HepG2 (cell line): ENCODE data around the gene FAM20C. TPM values are rescaled to one million over a fixed set of nuclear protein-coding genes. Genes with fewer than 3 reads are reported as not detected.

Experiments used
- ATAC-seq: fragments of 200-7000 bp; cut with Tn5 transposase; 3 replicates; pipeline ENCODE4 v1.9.1; 2020; ENCODE audit warnings: mild to moderate bottlenecking, moderate library complexity
- BruUV-seq: library from RNA; stranded (reverse); fragments of 400-500 nt; replicated peaks from 2 replicates; lab custom pipeline; 2021; lab: Mats Ljungman, UMichigan
- CTCF ChIA-PET: fragments of 300-600 bp; formaldehyde crosslinking; extraction: SDS; loops from one replicate; lab custom pipeline; 2021; ENCODE audit warnings: low total read pairs, inconsistent platforms, low intra/inter-chr PET ratio; lab: Yijun Ruan, JAX
- POLR2A ChIA-PET: fragments of 350-600 bp; sonication (Branson Sonifier 250); formaldehyde crosslinking; loops from one replicate; lab custom pipeline; 2020; ENCODE audit warnings: antibody characterized with exemption, inconsistent platforms; lab: Yijun Ruan, JAX
- DNase-seq: peaks from one replicate; pipeline ENCODE4 v3.0.0-alpha.2; 2015; ENCODE audit warnings: low spot score
- FAIRE-seq: peaks from 3 replicates; lab custom pipeline; 2011; peaks lifted over from hg19 to GRCh38; lab: Jason Lieb, UNC
- H2AFZ ChIP-seq: one replicate; pipeline ENCODE4 v1.6.1; 2011; ENCODE audit warnings: low read length, inconsistent platforms
- H3K27ac ChIP-seq: fragments of 300-600 bp; 3 replicates; pipeline ENCODE4 v1.8.0; 2011; ENCODE audit warnings: mixed run types, mild to moderate bottlenecking, mixed read lengths, low read length, inconsistent platforms; ENCODE audit not compliant: insufficient read depth; ENCODE audit errors: extremely low read length
- H3K27me3 ChIP-seq, 2 experiments: fragments of 200-600 bp in 1 of 2; 2 replicates in 1 of 2; 3 replicates in 1 of 2; pipeline versions ENCODE4 v1.6.0 to v1.8.0; 2011; ENCODE audit warnings: low read length in 2 of 2, mild to moderate bottlenecking in 2 of 2, moderate library complexity in 2 of 2, inconsistent platforms in 1 of 2; ENCODE audit not compliant: insufficient read depth in 2 of 2, control insufficient read depth in 1 of 2
- H3K36me3 ChIP-seq, 2 experiments: fragments of 200-600 bp in 1 of 2; replicated peaks in 1 of 2; 2 replicates in 1 of 2; 3 replicates in 1 of 2; pipeline versions ENCODE4 v1.5.1 to v1.8.0; 2011; ENCODE audit warnings: low read length in 2 of 2, inconsistent platforms in 1 of 2; ENCODE audit not compliant: insufficient read depth in 2 of 2, control insufficient read depth in 1 of 2
- H3K4me1 ChIP-seq: 2 replicates; pipeline ENCODE4 v1.5.1; 2012; ENCODE audit warnings: low read length, inconsistent platforms; ENCODE audit not compliant: insufficient read depth
- H3K4me2 ChIP-seq: 2 replicates; pipeline ENCODE4 v1.6.0; 2011; ENCODE audit warnings: low read depth, low read length, inconsistent platforms
- H3K4me3 ChIP-seq, 3 experiments: fragments of 200-600 bp in 1 of 3; sonication (generic), shearing (Covaris generic) in 1 of 3; replicated peaks in 1 of 3; 2 replicates each; pipeline ENCODE4 v1.5.1; 2011 to 2016; ENCODE audit warnings: low read length in 3 of 3, inconsistent platforms in 2 of 3, low read depth in 2 of 3, mild to moderate bottlenecking in 2 of 3, control low read depth in 1 of 3, mixed read lengths in 1 of 3; ENCODE audit not compliant: insufficient read depth in 1 of 3
- H3K79me2 ChIP-seq: one replicate; pipeline ENCODE4 v1.6.1; 2011; ENCODE audit warnings: low read length, inconsistent platforms; ENCODE audit not compliant: insufficient read depth
- H3K9ac ChIP-seq: 2 replicates; pipeline ENCODE4 v1.6.0; 2011; ENCODE audit warnings: mild to moderate bottlenecking, low read depth, low read length, inconsistent platforms; ENCODE audit not compliant: insufficient read depth
- H3K9me3 ChIP-seq: 2 replicates; pipeline ENCODE4 v1.5.1; 2012; ENCODE audit warnings: mild to moderate bottlenecking, low read length
- H4K20me1 ChIP-seq: 2 replicates; pipeline ENCODE4 v1.6.0; 2011; ENCODE audit warnings: inconsistent platforms, mild to moderate bottlenecking, low read length, moderate library complexity; ENCODE audit not compliant: insufficient read depth
- FOSL2 ChIP-seq: sonication (generic); formaldehyde crosslinking; IDR thresholded peaks from 2 replicates; pipeline ENCODE4 v1.4.0; 2020; ENCODE audit warnings: missing genetic modification reagents
- GATAD2A ChIP-seq: IDR thresholded peaks from 2 replicates; pipeline ENCODE4 v1.6.1; 2016
- SCMH1 ChIP-seq: sonication (generic); formaldehyde crosslinking; IDR thresholded peaks from 2 replicates; pipeline ENCODE4 v1.9.0; 2021; ENCODE audit warnings: missing genetic modification reagents, mild to moderate bottlenecking, borderline replicate concordance
- ZNF546 ChIP-seq: sonication (generic); formaldehyde crosslinking; conservative IDR thresholded peaks from 2 replicates; pipeline ENCODE4 v1.8.1; 2023; ENCODE audit warnings: mild to moderate bottlenecking, missing genetic modification reagents
- ZNF710 ChIP-seq: sonication (generic); formaldehyde crosslinking; IDR thresholded peaks from 2 replicates; pipeline ENCODE4 v1.5.0; 2020; ENCODE audit warnings: mild to moderate bottlenecking, missing genetic modification reagents, borderline replicate concordance
- WGBS: methylation state at CpG from one replicate; pipeline ENCODE4 v1.1.6; 2017; ENCODE audit warnings: low lambda C conversion rate; 5-methylcytosine and 5-hydroxymethylcytosine counted together
- in situ Hi-C: cut with HindIII; loops from 2 replicates; pipeline ENCODE4 v1.10.0; 2017; ENCODE audit warnings: low pct_unique_long_range_greater_than_20kb; ENCODE audit not compliant: extremely low pct_ligation_motif_present
- intact Hi-C: fragments of 100-400 bp; cut with micrococcal nuclease; formaldehyde crosslinking; loops from one replicate; pipeline ENCODE4 v1.10.0; 2022; ENCODE audit not compliant: unreplicated experiment
- polyA plus RNA-seq, 8 experiments: library from polyadenylated mRNA; depleted of rRNA in 3 of 8; stranded (reverse) in 7 of 8; unstranded in 1 of 8; fragments of >200 nt; fragmentation: Illumina TruSeq in 4 of 8; extraction: Trizol in 4 of 8; gene quantifications; 2 replicates each; pipeline versions ENCODE4 v1.2.1 to v1.2.3, GENCODE V29; 2011 to 2016; ENCODE audit warnings: low read depth in 4 of 8, missing spikeins in 1 of 8, mixed read lengths in 1 of 8; ENCODE audit not compliant: insufficient read depth in 1 of 8
- total RNA-seq, 5 experiments: library from RNA; depleted of rRNA; stranded (reverse); fragments of >200 nt; fragmentation: Illumina TruSeq; extraction: Trizol; gene quantifications; 2 replicates each; pipeline ENCODE4 v1.2.3, GENCODE V29; 2016; ENCODE audit warnings: low read depth in 1 of 5
- TF ChIP-seq, protein P1 (sequence below): sonication (generic); formaldehyde crosslinking; IDR thresholded peaks from 2 replicates; pipeline ENCODE4 v1.4.0; 2020; ENCODE audit warnings: missing genetic modification reagents

Gene FAM20C
- total and polyA plus RNA-seq, 2 of the 13 experiments (the other 11 are each of a cell fraction or from before 2014, with no cell fraction given), result 11.9 to 19.9 TPM

- TF ChIP-seq, protein P1, sequence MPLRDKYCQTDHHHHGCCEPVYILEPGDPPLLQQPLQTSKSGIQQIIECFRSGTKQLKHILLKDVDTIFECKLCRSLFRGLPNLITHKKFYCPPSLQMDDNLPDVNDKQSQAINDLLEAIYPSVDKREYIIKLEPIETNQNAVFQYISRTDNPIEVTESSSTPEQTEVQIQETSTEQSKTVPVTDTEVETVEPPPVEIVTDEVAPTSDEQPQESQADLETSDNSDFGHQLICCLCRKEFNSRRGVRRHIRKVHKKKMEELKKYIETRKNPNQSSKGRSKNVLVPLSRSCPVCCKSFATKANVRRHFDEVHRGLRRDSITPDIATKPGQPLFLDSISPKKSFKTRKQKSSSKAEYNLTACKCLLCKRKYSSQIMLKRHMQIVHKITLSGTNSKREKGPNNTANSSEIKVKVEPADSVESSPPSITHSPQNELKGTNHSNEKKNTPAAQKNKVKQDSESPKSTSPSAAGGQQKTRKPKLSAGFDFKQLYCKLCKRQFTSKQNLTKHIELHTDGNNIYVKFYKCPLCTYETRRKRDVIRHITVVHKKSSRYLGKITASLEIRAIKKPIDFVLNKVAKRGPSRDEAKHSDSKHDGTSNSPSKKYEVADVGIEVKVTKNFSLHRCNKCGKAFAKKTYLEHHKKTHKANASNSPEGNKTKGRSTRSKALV (CRISPR knock-in tag), result no peak
- TF ChIP-seq FOSL2 (CRISPR knock-in tag) (no peak), ZNF710 (CRISPR knock-in tag) (no peak)
Observed at GRCh38 chr7:144454-144826, 47.9 kb upstream of the FAM20C start (continued).

GRCh38 chr7:145863-146262, 46.5 kb upstream of the FAM20C start:
- ATAC-seq (no peak), FAIRE-seq (no peak), DNase-seq (no peak)
- no peaks in the 10 kb centered on the region for H3K79me2 ChIP-seq
- TF ChIP-seq SCMH1 (no peak), ZNF546 (CRISPR knock-in tag) (no peak), GATAD2A (CRISPR knock-in tag) (no peak)
- H3K27me3 ChIP-seq, result peaks cover 0 to 3% of the 10 kb centered on the region in 2 experiments; a peak in 2 of 5 replicates
- CTCF ChIA-PET, result no interaction called here
- H4K20me1 ChIP-seq, result no peaks in the 10 kb centered on the region
- no peak overlapping the region for H3K9ac ChIP-seq
- POLR2A ChIA-PET, result no interaction called here
- H3K4me2 ChIP-seq, result no peak overlapping the region
- 55% methylated on average over 4 of the region's 4 CpGs for WGBS
- intact Hi-C loops (no loop called here), in situ Hi-C loops (no loop called here)
- no peaks in the 10 kb centered on the region for H3K9me3 ChIP-seq
- H3K27ac ChIP-seq, result no peak overlapping the region
- no peak overlapping the region for H3K4me3 ChIP-seq
- peaks cover 35% of the 10 kb centered on the region for H3K4me1 ChIP-seq
- no peak overlapping the region for H2AFZ ChIP-seq
- H3K36me3 ChIP-seq, result no peaks in the 10 kb centered on the region
- BruUV-seq, result no TSS peak
